NCI-H1092 treated with DMSO at 0.1 percent for 48 hours (cell line): ENCODE data around the gene GAMT.

Experiments
- DNase-seq: peaks from one replicate; lab custom pipeline; 2025; lab: John Stamatoyannopoulos, UW

The GAMT gene

GRCh38 chr19:1418496-1418775 is 17.1 kb upstream of the GAMT start:
- DNase-seq, result no peak

GRCh38 chr19:1417681-1418495 is 16.5 kb upstream of the GAMT start:
- DNase-seq, result no peak

- no peak for DNase-seq
These were observed 15.8 kb upstream of the GAMT start for GRCh38 chr19:1417145-1417544.

GRCh38 chr19:1416014-1416841 is 14.9 kb upstream of the GAMT start:
- no peak for DNase-seq

- DNase-seq, result no peak
These were observed 11.9 kb upstream of the GAMT start for GRCh38 chr19:1412995-1413800.

GRCh38 chr19:1412323-1412923 is 11.1 kb upstream of the GAMT start:
- no peak for DNase-seq

- no peak for DNase-seq
These were observed 10.2 kb upstream of the GAMT start for GRCh38 chr19:1411255-1412191.

GRCh38 chr19:1410789-1411188 is 9.4 kb upstream of the GAMT start:
- DNase-seq, result no peak

GRCh38 chr19:1410136-1410786 is 8.9 kb upstream of the GAMT start:
- DNase-seq, result no peak

- DNase-seq, result no peak
These were observed 8.1 kb upstream of the GAMT start for GRCh38 chr19:1409204-1410005.

- DNase-seq, result peak; percentile 23
These were observed 7.2 kb upstream of the GAMT start for GRCh38 chr19:1408300-1409203.

GRCh38 chr19:1407528-1408299 is 6.4 kb upstream of the GAMT start, which contains the start of gene DAZAP1:
DAZAP1 (plus strand) TSS chr19:1407586; CDS start chr19:1407774, 188 bp downstream.
- peak; percentile 59 for DNase-seq

GRCh38 chr19:1406774-1407527 is 5.6 kb upstream of the GAMT start:
- peak; percentile 93 for DNase-seq

GRCh38 chr19:1402411-1403070 is 1.2 kb upstream of the GAMT start:
- no peak for DNase-seq

GRCh38 chr19:1401889-1402217 is 511 bp upstream of the GAMT start:
- no peak for DNase-seq

GRCh38 chr19:1400281-1401137 is 833 bp downstream of the GAMT start:
- DNase-seq, result peak; percentile 15
